Stimulated activated CD4-positive, alpha-beta T cell treated with anti-CD3 and anti-CD28 coated beads, Interleukin-15, amount 100 ng/mL, for 1 hour (primary cell): ENCODE data around the gene MAP4K4.
A peak's percentile ranks its signal among the peaks of the same experiment; 100 is the strongest.

Experiments
- DNase-seq, 2 donors: peaks; one replicate each; pipeline ENCODE4 v3.0.0-alpha.2; 2020; ENCODE audit warnings: low read depth in 1 of 2, low spot score in 1 of 2

MAP4K4 gene

GRCh38 chr2:101811226-101812015 lies 113.9 kb downstream of the MAP4K4 start:
- no peak for DNase-seq

DNA sequence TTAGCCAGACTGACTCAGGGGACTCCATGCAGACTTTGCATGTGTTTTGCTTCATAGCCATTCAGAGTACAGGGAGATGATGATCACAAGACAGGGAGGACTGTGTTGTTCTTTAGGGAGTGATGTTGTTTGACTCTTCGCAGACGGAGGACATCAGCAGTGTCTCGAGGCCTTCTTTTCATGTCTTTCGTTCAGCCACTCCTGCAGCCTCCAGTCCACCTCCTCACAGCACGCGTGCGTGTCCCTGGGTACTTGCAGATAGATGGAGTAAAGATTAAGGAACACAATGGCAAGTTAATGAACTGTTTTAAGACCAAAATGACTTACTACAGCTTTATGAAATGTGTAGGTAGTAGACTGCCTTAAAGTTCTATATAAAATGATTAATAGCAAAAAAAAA lies 114.7 kb downstream of the MAP4K4 start:
- no peak for DNase-seq

- DNase-seq, result no peak
These were observed 117.2 kb downstream of the MAP4K4 start for GRCh38 chr2:101814752-101815151.

- no peak for DNase-seq
These were observed 117.6 kb downstream of the MAP4K4 start for GRCh38 chr2:101815154-101815553.

DNA sequence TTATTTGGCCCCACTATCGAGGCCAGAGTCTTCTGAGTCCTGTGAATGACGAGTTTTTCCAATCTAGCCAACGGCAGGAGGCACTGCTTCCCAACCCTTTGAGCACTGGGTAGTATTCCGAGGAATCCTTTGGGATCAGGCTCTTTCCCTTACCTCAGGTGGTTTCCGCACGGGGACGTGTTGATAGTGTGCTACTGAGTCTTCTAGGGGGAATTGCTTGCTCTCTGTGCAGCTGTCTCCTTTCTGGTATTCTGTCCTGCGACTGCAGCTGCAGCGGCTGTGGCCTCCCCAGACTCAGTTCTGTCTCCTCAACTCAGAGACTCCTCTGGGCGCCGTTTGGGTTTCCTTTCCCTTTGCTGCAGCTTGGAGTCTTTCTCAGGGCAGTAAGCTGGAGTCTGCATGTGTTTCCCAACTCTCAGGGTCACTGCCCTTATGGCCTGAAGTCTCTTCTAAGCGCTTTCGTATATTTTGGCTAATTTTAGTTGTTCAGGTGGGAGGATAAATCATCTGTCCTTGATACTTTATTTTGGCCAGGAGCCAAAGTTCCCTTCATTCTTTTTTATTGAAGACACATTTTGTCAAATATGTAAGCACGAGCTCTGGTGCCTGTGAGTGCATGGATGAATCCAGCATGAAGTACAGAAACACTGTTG lies 118.4 kb downstream of the MAP4K4 start:
- DNase-seq, result no peak

- no peak for DNase-seq
These were observed 119.1 kb downstream of the MAP4K4 start for GRCh38 chr2:101816598-101816997.

GRCh38 chr2:101817481-101817880 lies 120.0 kb downstream of the MAP4K4 start:
- DNase-seq, result no peak

DNA sequence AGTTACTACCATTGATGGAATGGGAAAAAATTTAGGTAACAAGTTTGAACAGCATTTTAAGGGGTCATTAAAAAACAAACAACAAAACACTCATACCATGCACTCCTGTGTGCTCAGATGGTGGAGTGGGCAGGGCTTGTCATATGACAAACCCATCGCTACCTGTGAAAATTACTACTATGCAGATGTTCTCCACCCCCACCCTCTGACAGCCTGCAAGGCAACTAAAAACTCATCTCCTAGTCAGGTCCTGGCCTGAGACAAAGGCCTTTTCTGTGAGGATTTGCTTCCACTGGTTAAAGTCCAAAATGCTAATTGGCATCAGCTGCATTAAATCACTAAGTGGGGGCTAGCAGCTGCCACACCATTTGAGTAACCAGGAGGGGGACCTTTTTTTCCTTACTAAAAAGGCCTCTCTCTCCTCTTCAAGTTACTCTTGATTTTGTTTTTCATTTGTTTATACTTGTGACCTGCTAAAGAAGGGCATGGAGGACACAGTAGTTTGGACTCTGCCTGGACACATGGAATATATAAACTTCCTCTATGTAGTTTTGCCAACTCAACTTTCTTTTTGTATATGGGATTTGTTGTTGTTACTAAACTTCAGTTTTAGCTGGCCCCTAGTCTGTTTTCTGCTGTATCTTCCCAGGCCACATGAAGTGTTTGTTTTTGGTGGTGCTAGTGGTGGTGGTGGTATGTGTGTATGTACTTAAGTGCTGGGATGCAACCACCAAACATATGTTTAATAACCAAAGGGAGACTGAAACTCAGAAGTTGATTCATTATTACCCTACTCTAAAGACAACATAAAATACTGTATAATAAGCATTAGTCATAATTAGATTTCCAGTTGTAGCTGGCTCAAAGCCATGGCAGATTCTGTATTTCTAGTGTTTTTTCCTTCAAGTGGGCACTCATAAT lies 121.3 kb downstream of the MAP4K4 start:
- no peak for DNase-seq

GRCh38 chr2:101820519-101820918 lies 123.0 kb downstream of the MAP4K4 start:
- no peak for DNase-seq

GRCh38 chr2:101821059-101821805 lies 123.7 kb downstream of the MAP4K4 start:
- no peak for DNase-seq

DNA sequence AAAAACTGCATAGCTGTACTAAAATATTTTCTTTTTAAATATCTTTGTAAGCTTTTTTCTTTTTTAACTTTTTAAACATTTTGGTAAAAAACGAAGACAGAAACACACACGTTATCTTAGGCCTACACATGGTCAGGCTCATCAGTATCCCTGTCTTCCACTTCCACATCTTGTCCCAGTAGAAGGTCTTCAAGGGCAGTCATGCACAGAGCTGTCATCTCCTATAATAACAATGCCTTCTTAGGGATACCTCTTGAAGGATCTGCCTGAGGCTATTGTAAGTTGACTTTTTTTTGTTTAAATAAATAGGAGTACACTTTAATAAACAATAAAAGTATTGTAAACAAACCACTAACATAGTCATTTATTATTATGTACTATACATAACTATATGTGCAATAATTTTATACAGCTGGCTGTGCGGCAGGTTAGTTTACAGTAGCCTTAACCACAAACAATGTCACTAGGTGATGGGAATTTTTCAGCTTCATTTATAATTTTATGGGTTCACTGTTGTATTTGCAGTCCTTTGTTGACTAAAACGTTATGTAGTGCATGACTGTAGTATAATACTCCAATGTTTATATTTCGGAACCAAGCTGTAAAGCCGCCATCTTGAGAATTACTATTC lies 124.4 kb downstream of the MAP4K4 start:
- no peak for DNase-seq

GRCh38 chr2:101823347-101823791 lies 125.9 kb downstream of the MAP4K4 start:
- DNase-seq, result peak; percentile 17 to 37

GRCh38 chr2:101823859-101824258 lies 126.4 kb downstream of the MAP4K4 start:
- DNase-seq, result no peak

- no peak for DNase-seq
These were observed 129.2 kb downstream of the MAP4K4 start for GRCh38 chr2:101826716-101827115.

GRCh38 chr2:101827246-101827645 lies 129.7 kb downstream of the MAP4K4 start:
- DNase-seq, result no peak

DNA sequence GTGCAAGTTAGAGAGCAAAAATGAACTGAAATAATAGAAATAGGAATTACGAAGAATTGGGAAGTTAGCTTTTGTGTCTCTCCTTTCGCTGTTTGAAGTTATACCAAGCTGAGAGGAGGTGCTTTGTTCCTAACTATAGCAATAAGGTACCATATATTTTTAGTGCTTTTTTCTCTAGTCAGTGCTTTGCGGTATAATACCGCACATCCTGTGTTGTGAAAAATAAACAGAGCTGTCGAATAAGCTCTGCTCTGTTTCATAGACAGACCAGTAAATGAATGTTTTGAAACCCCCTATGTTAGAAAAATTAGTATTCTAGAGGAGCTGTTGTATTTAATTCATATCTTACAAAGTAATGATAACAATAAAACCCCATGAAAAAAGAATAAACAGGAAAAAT lies 130.8 kb downstream of the MAP4K4 start:
- no peak for DNase-seq

DNA sequence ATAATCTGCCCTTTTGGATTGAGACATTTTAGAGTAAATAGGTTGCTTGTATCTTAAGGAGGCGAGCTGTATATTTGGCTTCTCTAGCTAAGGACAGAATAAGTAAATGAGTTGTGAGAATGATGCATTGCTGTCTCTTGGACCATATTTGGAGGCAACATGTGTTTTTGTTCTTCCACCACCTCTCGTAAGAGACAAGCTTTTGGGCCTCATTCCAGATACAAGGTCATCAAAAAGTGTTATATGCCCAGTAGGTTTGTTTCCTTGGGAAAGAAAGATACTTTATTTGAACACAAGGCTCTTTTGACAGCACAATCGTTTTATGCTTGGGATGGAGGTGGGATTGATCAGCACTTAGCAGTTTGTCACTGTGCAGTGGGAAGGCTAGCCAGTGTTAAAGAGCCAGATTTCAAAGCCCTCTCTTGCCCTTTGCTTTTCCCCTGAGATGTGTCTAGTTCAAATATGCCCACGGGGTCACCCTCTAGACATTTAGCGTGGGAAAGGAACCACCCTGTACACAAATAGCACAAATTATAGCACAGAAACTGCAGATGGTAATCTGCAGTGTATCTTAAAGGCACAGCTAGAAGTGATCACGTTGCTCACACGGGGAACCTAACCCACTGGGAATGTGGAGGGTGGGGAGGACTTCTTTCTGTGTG lies 131.3 kb downstream of the MAP4K4 start:
- DNase-seq, result no peak

GRCh38 chr2:101829429-101829828 lies 131.9 kb downstream of the MAP4K4 start:
- DNase-seq, result no peak

DNA sequence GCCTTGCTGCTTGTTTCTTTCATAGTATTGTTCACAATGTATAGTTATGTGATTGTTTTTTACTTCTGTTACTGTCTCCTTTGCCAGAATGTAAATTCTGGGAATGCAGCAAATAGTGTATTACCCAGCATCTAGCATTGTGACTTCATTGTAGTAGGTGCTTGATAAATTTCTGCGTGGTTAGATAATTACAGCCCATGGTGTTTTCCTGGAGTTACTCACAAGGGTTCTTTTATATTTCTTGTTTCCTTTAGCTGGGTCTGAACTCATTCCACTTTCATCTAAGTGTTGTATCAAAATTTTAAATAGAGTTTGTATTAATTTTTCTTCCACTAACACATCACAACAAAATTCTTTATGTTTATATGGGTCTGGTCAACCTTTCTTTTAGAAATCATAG lies 132.6 kb downstream of the MAP4K4 start:
- no peak for DNase-seq

DNA sequence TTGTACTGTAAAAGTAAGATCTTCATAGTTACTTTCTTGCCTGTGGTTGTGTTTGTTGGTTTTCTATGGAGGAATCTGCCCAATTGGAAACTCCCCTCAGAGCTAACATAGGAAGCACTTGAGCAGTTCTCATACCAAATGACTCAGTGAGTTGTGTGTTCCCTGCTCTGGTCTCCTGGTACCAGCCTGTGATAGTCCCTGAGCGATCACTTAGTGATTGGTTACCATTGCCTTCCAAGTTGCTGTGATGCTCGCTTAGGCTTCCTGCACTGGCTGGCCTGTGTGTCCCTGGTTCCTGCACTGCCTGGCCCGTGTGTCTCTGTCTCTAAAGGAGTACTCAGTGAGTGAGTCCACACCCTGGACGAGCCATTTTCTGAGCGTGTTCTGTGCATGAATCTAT lies 133.0 kb downstream of the MAP4K4 start:
- DNase-seq, result no peak
